Endothelial cell of umbilical vein (primary cell): ENCODE data around the gene SCIMP.
A peak's percentile ranks its signal among the peaks of the same experiment; 100 is the strongest.

ENCODE experiments used
- EZH2 ChIP-seq: IDR thresholded peaks from 2 replicates; pipeline ENCODE4 v1.6.1; 2012; ENCODE audit warnings: borderline replicate concordance, low read depth, mild to moderate bottlenecking, moderate library complexity, low read length, inconsistent platforms; ENCODE audit not compliant: severe bottlenecking
- JUN ChIP-seq: IDR thresholded peaks from 2 replicates; pipeline ENCODE4 v1.6.1; 2011; ENCODE audit warnings: borderline replicate concordance, low read depth; ENCODE audit not compliant: insufficient read length, insufficient read depth
- POLR2A ChIP-seq: IDR thresholded peaks from 2 replicates; pipeline ENCODE4 v1.6.1; 2012; ENCODE audit warnings: low read depth, mild to moderate bottlenecking, control low read depth, low read length

DNA sequence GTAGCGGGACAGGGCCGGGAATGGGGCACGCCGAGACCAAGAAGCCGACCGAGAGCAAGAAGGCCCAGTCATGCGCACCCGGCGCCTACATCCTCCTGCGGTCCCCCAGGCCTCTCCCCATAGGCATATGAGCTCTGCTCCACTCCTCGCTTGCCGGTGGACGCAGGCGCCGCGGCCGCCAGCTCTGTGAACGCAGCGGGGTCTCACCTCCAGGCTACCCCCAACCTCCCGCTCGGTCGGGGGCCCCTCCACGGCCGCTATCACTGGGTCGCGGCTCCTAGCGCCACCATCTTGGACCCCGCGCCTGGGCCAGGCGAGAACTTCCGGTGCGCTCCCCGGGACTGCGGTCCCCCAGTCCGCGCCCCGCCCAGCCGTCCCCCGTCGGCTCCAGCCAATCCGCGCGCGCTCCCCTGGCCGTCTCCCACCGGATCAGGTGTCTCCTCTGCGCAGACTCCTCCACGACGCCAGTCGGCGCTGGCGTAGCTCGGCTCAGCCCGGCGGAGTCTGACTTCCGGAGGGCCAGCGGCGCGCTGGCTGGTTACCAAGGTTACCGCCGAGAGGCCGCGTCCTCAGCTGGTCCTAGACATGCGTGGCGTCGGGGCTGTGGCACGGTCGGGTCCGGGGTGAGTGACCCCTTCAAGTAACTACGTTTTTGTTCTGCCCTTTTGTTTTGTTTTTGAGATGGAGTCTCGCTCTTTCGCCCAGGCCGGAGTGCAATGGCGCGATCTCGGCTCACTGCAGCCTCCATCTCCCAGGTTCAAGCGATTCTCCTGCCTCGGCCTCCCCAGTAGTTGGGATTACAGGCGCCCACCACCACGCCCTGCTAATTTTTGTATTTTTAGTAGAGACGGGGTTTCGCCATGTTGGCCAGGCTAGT, 42.9 kb downstream of the SCIMP start, which contains the start of gene ZNF594:
- TF ChIP-seq EZH2 (no peak), JUN (no peak), POLR2A (peak; percentile 85)
